ENCODE data around the gene MTNR1B.

DNA sequence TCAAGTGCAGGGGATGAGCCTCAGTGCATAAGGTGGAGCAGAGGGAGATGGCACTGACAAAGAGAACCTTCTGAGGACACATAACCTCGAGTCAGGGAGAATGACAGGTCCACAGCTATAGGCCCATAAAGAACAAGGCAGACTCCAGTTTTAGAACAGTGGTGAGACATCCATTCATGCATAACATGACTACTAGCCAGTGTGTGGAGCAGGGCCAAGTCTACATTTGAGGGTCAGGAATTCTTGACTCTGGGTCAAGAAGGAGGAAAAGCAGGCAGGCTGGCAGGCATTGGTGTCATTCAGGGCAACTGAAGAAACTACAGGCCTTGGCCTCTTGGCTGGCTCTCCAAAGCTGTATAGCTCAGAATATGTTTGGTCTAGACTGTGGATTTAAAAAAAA, 54.9 kb downstream of the MTNR1B start:
- no peak for TF ChIP-seq YY1 (tag by site-specific recombination; IDR thresholded peaks at IDR 0.05)
- TF ChIP-seq, protein P1, sequence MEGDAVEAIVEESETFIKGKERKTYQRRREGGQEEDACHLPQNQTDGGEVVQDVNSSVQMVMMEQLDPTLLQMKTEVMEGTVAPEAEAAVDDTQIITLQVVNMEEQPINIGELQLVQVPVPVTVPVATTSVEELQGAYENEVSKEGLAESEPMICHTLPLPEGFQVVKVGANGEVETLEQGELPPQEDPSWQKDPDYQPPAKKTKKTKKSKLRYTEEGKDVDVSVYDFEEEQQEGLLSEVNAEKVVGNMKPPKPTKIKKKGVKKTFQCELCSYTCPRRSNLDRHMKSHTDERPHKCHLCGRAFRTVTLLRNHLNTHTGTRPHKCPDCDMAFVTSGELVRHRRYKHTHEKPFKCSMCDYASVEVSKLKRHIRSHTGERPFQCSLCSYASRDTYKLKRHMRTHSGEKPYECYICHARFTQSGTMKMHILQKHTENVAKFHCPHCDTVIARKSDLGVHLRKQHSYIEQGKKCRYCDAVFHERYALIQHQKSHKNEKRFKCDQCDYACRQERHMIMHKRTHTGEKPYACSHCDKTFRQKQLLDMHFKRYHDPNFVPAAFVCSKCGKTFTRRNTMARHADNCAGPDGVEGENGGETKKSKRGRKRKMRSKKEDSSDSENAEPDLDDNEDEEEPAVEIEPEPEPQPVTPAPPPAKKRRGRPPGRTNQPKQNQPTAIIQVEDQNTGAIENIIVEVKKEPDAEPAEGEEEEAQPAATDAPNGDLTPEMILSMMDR (tag by site-specific recombination; IDR thresholded peaks at IDR 0.05): no peak
- TF ChIP-seq, protein P2, sequence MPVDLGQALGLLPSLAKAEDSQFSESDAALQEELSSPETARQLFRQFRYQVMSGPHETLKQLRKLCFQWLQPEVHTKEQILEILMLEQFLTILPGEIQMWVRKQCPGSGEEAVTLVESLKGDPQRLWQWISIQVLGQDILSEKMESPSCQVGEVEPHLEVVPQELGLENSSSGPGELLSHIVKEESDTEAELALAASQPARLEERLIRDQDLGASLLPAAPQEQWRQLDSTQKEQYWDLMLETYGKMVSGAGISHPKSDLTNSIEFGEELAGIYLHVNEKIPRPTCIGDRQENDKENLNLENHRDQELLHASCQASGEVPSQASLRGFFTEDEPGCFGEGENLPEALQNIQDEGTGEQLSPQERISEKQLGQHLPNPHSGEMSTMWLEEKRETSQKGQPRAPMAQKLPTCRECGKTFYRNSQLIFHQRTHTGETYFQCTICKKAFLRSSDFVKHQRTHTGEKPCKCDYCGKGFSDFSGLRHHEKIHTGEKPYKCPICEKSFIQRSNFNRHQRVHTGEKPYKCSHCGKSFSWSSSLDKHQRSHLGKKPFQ (tag by site-specific recombination; IDR thresholded peaks at IDR 0.05): no peak
- no peak for TF ChIP-seq HOXD13 (CRISPR knock-in tag; IDR thresholded peaks at IDR 0.05; ENCODE audit: borderline replicate concordance)
- TF ChIP-seq ZNF701 (tag by site-specific recombination; IDR thresholded peaks at IDR 0.05): no peak
- no peak for TF ChIP-seq ZBTB20 (tag by site-specific recombination; IDR thresholded peaks at IDR 0.05)
